HL-60 (cell line): ENCODE measurements around the gene TRDN.

ENCODE experiments used
- POLR2AphosphoS5 ChIP-seq: IDR thresholded peaks from 2 replicates; pipeline ENCODE4 v1.6.1; 2012; ENCODE audit warnings: low read depth
- TF ChIP-seq, protein P1 (sequence below): IDR thresholded peaks from one replicate; pipeline ENCODE4 v1.5.1; 2011; ENCODE audit warnings: low read length, control low read depth, inconsistent platforms; ENCODE audit not compliant: insufficient read depth
- TF ChIP-seq, protein P2 (sequence below): IDR thresholded peaks from 2 replicates; pipeline ENCODE4 v1.6.1; 2012; ENCODE audit warnings: low read depth; ENCODE audit not compliant: insufficient replicate concordance

- TF ChIP-seq, protein P1, sequence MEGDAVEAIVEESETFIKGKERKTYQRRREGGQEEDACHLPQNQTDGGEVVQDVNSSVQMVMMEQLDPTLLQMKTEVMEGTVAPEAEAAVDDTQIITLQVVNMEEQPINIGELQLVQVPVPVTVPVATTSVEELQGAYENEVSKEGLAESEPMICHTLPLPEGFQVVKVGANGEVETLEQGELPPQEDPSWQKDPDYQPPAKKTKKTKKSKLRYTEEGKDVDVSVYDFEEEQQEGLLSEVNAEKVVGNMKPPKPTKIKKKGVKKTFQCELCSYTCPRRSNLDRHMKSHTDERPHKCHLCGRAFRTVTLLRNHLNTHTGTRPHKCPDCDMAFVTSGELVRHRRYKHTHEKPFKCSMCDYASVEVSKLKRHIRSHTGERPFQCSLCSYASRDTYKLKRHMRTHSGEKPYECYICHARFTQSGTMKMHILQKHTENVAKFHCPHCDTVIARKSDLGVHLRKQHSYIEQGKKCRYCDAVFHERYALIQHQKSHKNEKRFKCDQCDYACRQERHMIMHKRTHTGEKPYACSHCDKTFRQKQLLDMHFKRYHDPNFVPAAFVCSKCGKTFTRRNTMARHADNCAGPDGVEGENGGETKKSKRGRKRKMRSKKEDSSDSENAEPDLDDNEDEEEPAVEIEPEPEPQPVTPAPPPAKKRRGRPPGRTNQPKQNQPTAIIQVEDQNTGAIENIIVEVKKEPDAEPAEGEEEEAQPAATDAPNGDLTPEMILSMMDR: no peak
- no peak for TF ChIP-seq POLR2AphosphoS5
- TF ChIP-seq, protein P2, sequence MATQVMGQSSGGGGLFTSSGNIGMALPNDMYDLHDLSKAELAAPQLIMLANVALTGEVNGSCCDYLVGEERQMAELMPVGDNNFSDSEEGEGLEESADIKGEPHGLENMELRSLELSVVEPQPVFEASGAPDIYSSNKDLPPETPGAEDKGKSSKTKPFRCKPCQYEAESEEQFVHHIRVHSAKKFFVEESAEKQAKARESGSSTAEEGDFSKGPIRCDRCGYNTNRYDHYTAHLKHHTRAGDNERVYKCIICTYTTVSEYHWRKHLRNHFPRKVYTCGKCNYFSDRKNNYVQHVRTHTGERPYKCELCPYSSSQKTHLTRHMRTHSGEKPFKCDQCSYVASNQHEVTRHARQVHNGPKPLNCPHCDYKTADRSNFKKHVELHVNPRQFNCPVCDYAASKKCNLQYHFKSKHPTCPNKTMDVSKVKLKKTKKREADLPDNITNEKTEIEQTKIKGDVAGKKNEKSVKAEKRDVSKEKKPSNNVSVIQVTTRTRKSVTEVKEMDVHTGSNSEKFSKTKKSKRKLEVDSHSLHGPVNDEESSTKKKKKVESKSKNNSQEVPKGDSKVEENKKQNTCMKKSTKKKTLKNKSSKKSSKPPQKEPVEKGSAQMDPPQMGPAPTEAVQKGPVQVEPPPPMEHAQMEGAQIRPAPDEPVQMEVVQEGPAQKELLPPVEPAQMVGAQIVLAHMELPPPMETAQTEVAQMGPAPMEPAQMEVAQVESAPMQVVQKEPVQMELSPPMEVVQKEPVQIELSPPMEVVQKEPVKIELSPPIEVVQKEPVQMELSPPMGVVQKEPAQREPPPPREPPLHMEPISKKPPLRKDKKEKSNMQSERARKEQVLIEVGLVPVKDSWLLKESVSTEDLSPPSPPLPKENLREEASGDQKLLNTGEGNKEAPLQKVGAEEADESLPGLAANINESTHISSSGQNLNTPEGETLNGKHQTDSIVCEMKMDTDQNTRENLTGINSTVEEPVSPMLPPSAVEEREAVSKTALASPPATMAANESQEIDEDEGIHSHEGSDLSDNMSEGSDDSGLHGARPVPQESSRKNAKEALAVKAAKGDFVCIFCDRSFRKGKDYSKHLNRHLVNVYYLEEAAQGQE: no peak
Observed at GRCh38 chr6:123332070-123332469, 304.7 kb downstream of the TRDN start.
